HCT116 (cell line): Measurements from ENCODE around the gene SMS. TPM values are rescaled to one million over a fixed set of nuclear protein-coding genes. Genes with fewer than 3 reads are reported as not detected.

Experiments
- ATAC-seq: fragments of 200-7000 bp; cut with Tn5 transposase; 2 replicates; pipeline ENCODE4 v1.9.1; 2020; ENCODE audit warnings: mild to moderate bottlenecking, moderate library complexity
- BruUV-seq: library from RNA; stranded (reverse); fragments of 400-500 nt; replicated peaks from 2 replicates; lab custom pipeline; 2021; lab: Mats Ljungman, UMichigan
- CTCF ChIA-PET: fragments of 300-600 bp; sonication (Branson Sonifier 250); formaldehyde crosslinking; loops from one replicate; lab custom pipeline; 2021; ENCODE audit warnings: antibody characterized with exemption; lab: Charles Lee
- POLR2A ChIA-PET: fragments of 300-600, 350-600 bp; sonication (Branson Sonifier 250); formaldehyde crosslinking; loops from one replicate; lab custom pipeline; 2021; ENCODE audit warnings: antibody characterized with exemption; lab: Charles Lee
- RAD21 ChIA-PET, 2 experiments: fragments of 300-600 bp; sonication (Branson Sonifier 250); formaldehyde crosslinking; loops; one replicate each; lab custom pipeline; 2023; ENCODE audit warnings: low total read pairs in 2 of 2; ENCODE audit not compliant: uncharacterized antibody in 2 of 2, unreplicated experiment in 2 of 2, low non-redundant PET in 1 of 2; lab: Charles Lee
- DNase-seq: peaks from one replicate; pipeline ENCODE4 v3.0.0-alpha.2; 2010; ENCODE audit warnings: low read depth, low spot score
- H2AFZ ChIP-seq: fragments of 200-600 bp; shearing (Covaris generic), sonication (generic); 2 replicates; pipeline ENCODE4 v1.6.1; 2017; ENCODE audit warnings: low read depth, mixed run types, mixed read lengths, antibody characterized with exemption, low read length; ENCODE audit not compliant: poor library complexity, severe bottlenecking
- H3K27ac ChIP-seq: 2 replicates; pipeline ENCODE4 v1.5.1; 2012; ENCODE audit warnings: low read depth, low read length
- H3K27me3 ChIP-seq: fragments of 200-600 bp; sonication (generic); 2 replicates; pipeline ENCODE4 v1.6.1; 2016; ENCODE audit warnings: mixed run types, low read length, mixed read lengths; ENCODE audit not compliant: insufficient read depth
- H3K36me3 ChIP-seq, 2 experiments: fragments of 200-500 bp in 1 of 2; fragments of 200-600 bp in 1 of 2; sonication (Bioruptor generic) in 1 of 2; sonication (generic) in 1 of 2; 2 replicates each; pipeline versions ENCODE4 v1.5.1 to v1.6.1; 2014 to 2016; ENCODE audit warnings: low read length in 2 of 2, inconsistent platforms in 1 of 2, mixed read lengths in 1 of 2, mixed run types in 1 of 2; ENCODE audit not compliant: insufficient read depth in 2 of 2, control insufficient read depth in 1 of 2
- H3K4me1 ChIP-seq, 2 experiments: fragments of 200-600 bp in 1 of 2; sonication (generic) in 1 of 2; 2 replicates each; pipeline versions ENCODE4 v1.5.1 to v1.6.1; 2012 to 2017; ENCODE audit warnings: low read length in 2 of 2, inconsistent platforms in 1 of 2, mild to moderate bottlenecking in 1 of 2, mixed read lengths in 1 of 2, mixed run types in 1 of 2, moderate library complexity in 1 of 2; ENCODE audit not compliant: insufficient read depth in 2 of 2, control insufficient read depth in 1 of 2
- H3K4me2 ChIP-seq: fragments of 200-600 bp; sonication (generic); 2 replicates; pipeline ENCODE4 v1.6.1; 2017; ENCODE audit warnings: mixed run types, low read length, mixed read lengths
- H3K4me3 ChIP-seq, 2 experiments: fragments of 200-600 bp in 1 of 2; sonication (generic) in 1 of 2; replicated peaks in 1 of 2; 2 replicates each; pipeline ENCODE4 v1.5.1; 2011 to 2016; ENCODE audit warnings: low read length in 2 of 2, control low read depth in 1 of 2, low read depth in 1 of 2, mild to moderate bottlenecking in 1 of 2, mixed read lengths in 1 of 2, mixed run types in 1 of 2
- H3K79me2 ChIP-seq: fragments of 200-600 bp; sonication (generic); 2 replicates; pipeline ENCODE4 v1.6.1; 2017; ENCODE audit warnings: mild to moderate bottlenecking, mixed run types, low read length, moderate library complexity, mixed read lengths; ENCODE audit not compliant: insufficient read depth
- H3K9ac ChIP-seq: fragments of 200-600 bp; sonication (generic); 2 replicates; pipeline ENCODE4 v1.6.1; 2016; ENCODE audit warnings: low read length, mixed read lengths
- H3K9me2 ChIP-seq: fragments of 200-600 bp; sonication (generic), shearing (Covaris generic); 2 replicates; pipeline ENCODE4 v1.6.1; 2017; ENCODE audit warnings: mixed run types, mild to moderate bottlenecking, moderate library complexity; ENCODE audit not compliant: insufficient read depth
- H3K9me3 ChIP-seq, 2 experiments: fragments of 200-500 bp in 1 of 2; fragments of 200-600 bp in 1 of 2; sonication (Bioruptor generic) in 1 of 2; sonication (generic) in 1 of 2; 2 replicates each; pipeline ENCODE4 v1.6.1; 2014 to 2017; ENCODE audit warnings: low read length in 2 of 2, mixed read lengths in 2 of 2, inconsistent platforms in 1 of 2, low read depth in 1 of 2, mild to moderate bottlenecking in 1 of 2, mixed run types in 1 of 2, moderate library complexity in 1 of 2; ENCODE audit not compliant: control insufficient read depth in 1 of 2, insufficient read depth in 1 of 2
- H4K20me1 ChIP-seq: fragments of 200-600 bp; sonication (generic), shearing (Covaris generic); 2 replicates; pipeline ENCODE4 v1.6.1; 2017; ENCODE audit warnings: mixed run types, mild to moderate bottlenecking, moderate library complexity; ENCODE audit not compliant: insufficient read depth
- CBX3 ChIP-seq: IDR thresholded peaks from 2 replicates; pipeline ENCODE4 v1.6.1; 2012; ENCODE audit warnings: low read depth
- CEBPB ChIP-seq: IDR thresholded peaks from 2 replicates; pipeline ENCODE4 v1.6.1; 2012; ENCODE audit warnings: low read depth
- EGR1 ChIP-seq: IDR thresholded peaks from 2 replicates; pipeline ENCODE4 v1.6.1; 2012; ENCODE audit warnings: low read depth
- ELF1 ChIP-seq: IDR thresholded peaks from 2 replicates; pipeline ENCODE4 v1.6.1; 2012; ENCODE audit warnings: low read depth, borderline replicate concordance
- EZH2 ChIP-seq: fragments of 200-600 bp; sonication (generic); IDR thresholded peaks from 2 replicates; pipeline ENCODE4 v1.6.1; 2017; ENCODE audit warnings: antibody characterized with exemption, mixed run types
- EZH2phosphoT487 ChIP-seq: fragments of 200-600 bp; IDR thresholded peaks from 2 replicates; pipeline ENCODE4 v1.6.1; 2018; ENCODE audit warnings: antibody characterized with exemption, borderline replicate concordance
- FOSL1 ChIP-seq: IDR thresholded peaks from 2 replicates; pipeline ENCODE4 v1.6.1; 2012; ENCODE audit warnings: low read depth
- JUND ChIP-seq: IDR thresholded peaks from 2 replicates; pipeline ENCODE4 v1.6.1; 2012
- POLR2AphosphoS5 ChIP-seq: IDR thresholded peaks from 2 replicates; pipeline ENCODE4 v1.6.1; 2011; ENCODE audit warnings: mild to moderate bottlenecking, low read depth, low read length, moderate library complexity
- RAD21 ChIP-seq: IDR thresholded peaks from 2 replicates; pipeline ENCODE4 v1.6.1; 2012; ENCODE audit warnings: low read depth, mild to moderate bottlenecking
- SIN3A ChIP-seq: IDR thresholded peaks from 2 replicates; pipeline ENCODE4 v1.6.1; 2012; ENCODE audit warnings: low read depth
- SP1 ChIP-seq: IDR thresholded peaks from 2 replicates; pipeline ENCODE4 v1.6.1; 2012; ENCODE audit warnings: low read depth
- SRF ChIP-seq: IDR thresholded peaks from 2 replicates; pipeline ENCODE4 v1.6.1; 2012; ENCODE audit warnings: low read depth
- TCF7L2 ChIP-seq: IDR thresholded peaks from 2 replicates; pipeline ENCODE4 v1.7.0; 2011; ENCODE audit warnings: borderline replicate concordance, inconsistent platforms; ENCODE audit not compliant: insufficient read depth, insufficient read length; ENCODE audit errors: extremely low read depth
- ZNF274 ChIP-seq: fragments of 200-500 bp; sonication (Bioruptor generic); IDR thresholded peaks from 2 replicates; pipeline ENCODE4 v1.6.1; 2014; ENCODE audit warnings: mild to moderate bottlenecking, low read depth, low read length, inconsistent platforms
- intact Hi-C: fragments of 100-400 bp; cut with micrococcal nuclease; formaldehyde crosslinking; loops from 2 replicates; pipeline ENCODE4 v1.10.0; 2022
- total RNA-seq: library from RNA; stranded (reverse); gene quantifications from one replicate; pipeline ENCODE4 v1.2.1, GENCODE V29; 2021; ENCODE audit not compliant: unreplicated experiment
- TF ChIP-seq, protein P1 (sequence below): IDR thresholded peaks from 2 replicates; pipeline ENCODE4 v1.6.1; 2011; ENCODE audit warnings: mild to moderate bottlenecking, low read length, moderate library complexity; ENCODE audit not compliant: insufficient replicate concordance; ENCODE audit errors: extremely low read depth
- TF ChIP-seq, protein P2 (sequence below): IDR thresholded peaks from 2 replicates; pipeline ENCODE4 v1.6.1; 2012; ENCODE audit warnings: low read depth
- TF ChIP-seq, protein P3 (sequence below): IDR thresholded peaks from 2 replicates; pipeline ENCODE4 v1.6.1; 2012
- TF ChIP-seq, protein P4 (sequence below), 3 experiments: fragments of 200-600 bp in 1 of 3; sonication (generic) in 1 of 3; IDR thresholded peaks in 2 of 3; conservative IDR thresholded peaks in 1 of 3; 2 replicates each; pipeline ENCODE4 v1.5.1; 2012 to 2017; ENCODE audit warnings: low read depth in 2 of 3, low read length in 2 of 3, antibody characterized with exemption in 1 of 3, borderline replicate concordance in 1 of 3, control low read depth in 1 of 3, mild to moderate bottlenecking in 1 of 3, mixed read lengths in 1 of 3, mixed run types in 1 of 3, moderate library complexity in 1 of 3; ENCODE audit not compliant: insufficient read depth in 1 of 3

Gene SMS
- total RNA-seq, 1 experiment from 2014 or later: 164 TPM

DNA sequence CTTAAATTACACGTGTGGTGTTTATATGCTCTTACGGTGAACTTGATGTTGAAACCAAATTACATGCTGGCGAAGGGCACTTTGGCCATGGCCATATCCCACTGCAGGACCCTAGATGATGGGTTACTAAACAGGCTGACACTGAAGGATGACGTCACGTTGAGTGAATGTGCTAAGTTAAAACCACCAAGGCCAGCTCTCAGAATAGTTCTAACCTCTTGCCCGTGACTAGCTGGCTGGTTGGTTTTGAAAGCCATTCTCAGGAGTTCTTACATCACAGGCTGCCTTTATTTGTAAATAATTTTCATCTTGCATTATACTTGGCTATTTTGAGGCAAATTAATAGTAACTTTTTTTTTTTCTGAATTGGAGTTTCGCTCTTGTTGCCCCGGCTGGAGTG is 50.3 kb downstream of the SMS start:
- Histone ChIP-seq H2AFZ (no peak overlapping the region), H3K4me3 (no peak overlapping the region), H3K9me3 (no peaks in the 10 kb centered on the region), H3K27me3 (no peaks in the 10 kb centered on the region), H3K36me3 (peaks cover 0 to 19% of the 10 kb centered on the region in 2 experiments; a peak in 2 of 4 replicates), H3K4me1 (no peaks in the 10 kb centered on the region), H3K4me2 (no peak overlapping the region), H3K27ac (no peak overlapping the region), H3K79me2 (peaks cover 6% of the 10 kb centered on the region), H3K9ac (no peak overlapping the region), H3K9me2 (no peaks in the 10 kb centered on the region), H4K20me1 (no peaks in the 10 kb centered on the region)
- ChIA-PET POLR2A (no interaction called here), RAD21 (no interaction called here), CTCF (no interaction called here)
- no peak for TF ChIP-seq CEBPB
- TF ChIP-seq SRF: no peak
- TF ChIP-seq, protein P1, sequence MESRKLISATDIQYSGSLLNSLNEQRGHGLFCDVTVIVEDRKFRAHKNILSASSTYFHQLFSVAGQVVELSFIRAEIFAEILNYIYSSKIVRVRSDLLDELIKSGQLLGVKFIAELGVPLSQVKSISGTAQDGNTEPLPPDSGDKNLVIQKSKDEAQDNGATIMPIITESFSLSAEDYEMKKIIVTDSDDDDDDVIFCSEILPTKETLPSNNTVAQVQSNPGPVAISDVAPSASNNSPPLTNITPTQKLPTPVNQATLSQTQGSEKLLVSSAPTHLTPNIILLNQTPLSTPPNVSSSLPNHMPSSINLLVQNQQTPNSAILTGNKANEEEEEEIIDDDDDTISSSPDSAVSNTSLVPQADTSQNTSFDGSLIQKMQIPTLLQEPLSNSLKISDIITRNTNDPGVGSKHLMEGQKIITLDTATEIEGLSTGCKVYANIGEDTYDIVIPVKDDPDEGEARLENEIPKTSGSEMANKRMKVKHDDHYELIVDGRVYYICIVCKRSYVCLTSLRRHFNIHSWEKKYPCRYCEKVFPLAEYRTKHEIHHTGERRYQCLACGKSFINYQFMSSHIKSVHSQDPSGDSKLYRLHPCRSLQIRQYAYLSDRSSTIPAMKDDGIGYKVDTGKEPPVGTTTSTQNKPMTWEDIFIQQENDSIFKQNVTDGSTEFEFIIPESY: no peak
- no peak for TF ChIP-seq TCF7L2
- no peak for TF ChIP-seq EGR1
- TF ChIP-seq EZH2: no peak
- no peak for TF ChIP-seq FOSL1
- TF ChIP-seq ELF1: no peak
- TF ChIP-seq POLR2AphosphoS5: no peak
- TF ChIP-seq, protein P2, sequence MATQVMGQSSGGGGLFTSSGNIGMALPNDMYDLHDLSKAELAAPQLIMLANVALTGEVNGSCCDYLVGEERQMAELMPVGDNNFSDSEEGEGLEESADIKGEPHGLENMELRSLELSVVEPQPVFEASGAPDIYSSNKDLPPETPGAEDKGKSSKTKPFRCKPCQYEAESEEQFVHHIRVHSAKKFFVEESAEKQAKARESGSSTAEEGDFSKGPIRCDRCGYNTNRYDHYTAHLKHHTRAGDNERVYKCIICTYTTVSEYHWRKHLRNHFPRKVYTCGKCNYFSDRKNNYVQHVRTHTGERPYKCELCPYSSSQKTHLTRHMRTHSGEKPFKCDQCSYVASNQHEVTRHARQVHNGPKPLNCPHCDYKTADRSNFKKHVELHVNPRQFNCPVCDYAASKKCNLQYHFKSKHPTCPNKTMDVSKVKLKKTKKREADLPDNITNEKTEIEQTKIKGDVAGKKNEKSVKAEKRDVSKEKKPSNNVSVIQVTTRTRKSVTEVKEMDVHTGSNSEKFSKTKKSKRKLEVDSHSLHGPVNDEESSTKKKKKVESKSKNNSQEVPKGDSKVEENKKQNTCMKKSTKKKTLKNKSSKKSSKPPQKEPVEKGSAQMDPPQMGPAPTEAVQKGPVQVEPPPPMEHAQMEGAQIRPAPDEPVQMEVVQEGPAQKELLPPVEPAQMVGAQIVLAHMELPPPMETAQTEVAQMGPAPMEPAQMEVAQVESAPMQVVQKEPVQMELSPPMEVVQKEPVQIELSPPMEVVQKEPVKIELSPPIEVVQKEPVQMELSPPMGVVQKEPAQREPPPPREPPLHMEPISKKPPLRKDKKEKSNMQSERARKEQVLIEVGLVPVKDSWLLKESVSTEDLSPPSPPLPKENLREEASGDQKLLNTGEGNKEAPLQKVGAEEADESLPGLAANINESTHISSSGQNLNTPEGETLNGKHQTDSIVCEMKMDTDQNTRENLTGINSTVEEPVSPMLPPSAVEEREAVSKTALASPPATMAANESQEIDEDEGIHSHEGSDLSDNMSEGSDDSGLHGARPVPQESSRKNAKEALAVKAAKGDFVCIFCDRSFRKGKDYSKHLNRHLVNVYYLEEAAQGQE: no peak
- TF ChIP-seq SP1: no peak
- TF ChIP-seq JUND: no peak
- no peak for TF ChIP-seq RAD21
- TF ChIP-seq, protein P3, sequence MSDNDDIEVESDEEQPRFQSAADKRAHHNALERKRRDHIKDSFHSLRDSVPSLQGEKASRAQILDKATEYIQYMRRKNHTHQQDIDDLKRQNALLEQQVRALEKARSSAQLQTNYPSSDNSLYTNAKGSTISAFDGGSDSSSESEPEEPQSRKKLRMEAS: no peak
- no peak for TF ChIP-seq CBX3
- no peak for TF ChIP-seq ZNF274
- no peak for TF ChIP-seq EZH2phosphoT487
- TF ChIP-seq, protein P4, sequence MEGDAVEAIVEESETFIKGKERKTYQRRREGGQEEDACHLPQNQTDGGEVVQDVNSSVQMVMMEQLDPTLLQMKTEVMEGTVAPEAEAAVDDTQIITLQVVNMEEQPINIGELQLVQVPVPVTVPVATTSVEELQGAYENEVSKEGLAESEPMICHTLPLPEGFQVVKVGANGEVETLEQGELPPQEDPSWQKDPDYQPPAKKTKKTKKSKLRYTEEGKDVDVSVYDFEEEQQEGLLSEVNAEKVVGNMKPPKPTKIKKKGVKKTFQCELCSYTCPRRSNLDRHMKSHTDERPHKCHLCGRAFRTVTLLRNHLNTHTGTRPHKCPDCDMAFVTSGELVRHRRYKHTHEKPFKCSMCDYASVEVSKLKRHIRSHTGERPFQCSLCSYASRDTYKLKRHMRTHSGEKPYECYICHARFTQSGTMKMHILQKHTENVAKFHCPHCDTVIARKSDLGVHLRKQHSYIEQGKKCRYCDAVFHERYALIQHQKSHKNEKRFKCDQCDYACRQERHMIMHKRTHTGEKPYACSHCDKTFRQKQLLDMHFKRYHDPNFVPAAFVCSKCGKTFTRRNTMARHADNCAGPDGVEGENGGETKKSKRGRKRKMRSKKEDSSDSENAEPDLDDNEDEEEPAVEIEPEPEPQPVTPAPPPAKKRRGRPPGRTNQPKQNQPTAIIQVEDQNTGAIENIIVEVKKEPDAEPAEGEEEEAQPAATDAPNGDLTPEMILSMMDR (IDR thresholded peaks at IDR 0.05 in 2 of 3, conservative IDR thresholded peaks at IDR 0.05 in 1 of 3; ENCODE audit: borderline replicate concordance in 1 of 3, insufficient read depth in 1 of 3, low read depth in 2 of 3, low read length in 2 of 3): no peak
- TF ChIP-seq SIN3A: no peak
- no peak for DNase-seq
- no peak for ATAC-seq
- intact Hi-C loops: no loop called here
- no TSS peak for BruUV-seq
